ENCODE data around the gene CACNA1A. TPM values are rescaled to one million over a fixed set of nuclear protein-coding genes. Genes with fewer than 3 reads are reported as not detected.

Gene CACNA1A
- total and polyA plus RNA-seq, 2 of the 4 experiments (the other 2 are of a cell fraction), result 5.9 to 15.0 TPM

- no peak overlapping the region for H2BK15ac ChIP-seq (ENCODE audit: low read depth, low read length)
- no peak overlapping the region for H3K27ac ChIP-seq (ENCODE audit: insufficient read depth, low read length)
- H4K91ac ChIP-seq (ENCODE audit: insufficient read depth, low read depth, low read length), result no peak overlapping the region
- POLR2A ChIA-PET (ENCODE audit: unreplicated experiment), result no interaction called here
- H4K20me1 ChIP-seq (ENCODE audit: insufficient read depth, low read length), result no peaks in the 10 kb centered on the region
- no peak for DNase-seq
- no peak overlapping the region for H2BK120ac ChIP-seq (ENCODE audit: low read depth, low read length)
- no peak overlapping the region for H2AK5ac ChIP-seq (ENCODE audit: low read depth, low read length)
- BruUV-seq (replicated peaks), result no TSS peak
- no peaks in the 10 kb centered on the region for H3K4me1 ChIP-seq (ENCODE audit: control insufficient read depth, insufficient read depth, low read length)
- 93% methylated on average over 8 of the region's 19 CpGs; no CpG with 5 or more reads in 1 of the 2 experiments for WGBS, 2 experiments (ENCODE audit: extremely low coverage in 2 of 2, insufficient read length in 1 of 2)
- H3K79me1 ChIP-seq (ENCODE audit: low read depth in 1 of 2, low read length in 2 of 2), result no peaks in the 10 kb centered on the region; a peak in 1 of 4 replicates
- H3K9ac ChIP-seq (ENCODE audit: low read depth, low read length), result no peak overlapping the region
- H3K14ac ChIP-seq (replicated peaks; ENCODE audit: low read depth, low read length), result no peak overlapping the region
- no peak overlapping the region for H4K5ac ChIP-seq (ENCODE audit: low read depth, low read length)
- H4K8ac ChIP-seq (ENCODE audit: low read depth in 2 of 2, low read length in 2 of 2), result no peak overlapping the region
- no peak overlapping the region for H3K56ac ChIP-seq (ENCODE audit: extremely low read depth, insufficient read depth, low read length)
- H3K36me3 ChIP-seq (ENCODE audit: control insufficient read depth, insufficient read depth, low read length), result no peaks in the 10 kb centered on the region
- no peaks in the 10 kb centered on the region for H3K27me3 ChIP-seq (ENCODE audit: control insufficient read depth, insufficient read depth, low read length)
- TF ChIP-seq USF2 (IDR thresholded peaks at IDR 0.05; ENCODE audit: low read depth, low read length) (no peak), FOS (IDR thresholded peaks at IDR 0.05; ENCODE audit: low read depth, low read length) (no peak), RCOR1 (IDR thresholded peaks at IDR 0.05; ENCODE audit: insufficient replicate concordance, low read length) (no peak), MAZ (IDR thresholded peaks at IDR 0.05; ENCODE audit: borderline replicate concordance, low read depth, low read length) (no peak), ELK1 (IDR thresholded peaks at IDR 0.05; ENCODE audit: borderline replicate concordance, low read depth, low read length) (no peak), BHLHE40 (IDR thresholded peaks at IDR 0.05; ENCODE audit: low read depth, low read length) (no peak), MAFK (IDR thresholded peaks at IDR 0.05; ENCODE audit: low read depth, low read length) (no peak), CHD1 (IDR thresholded peaks at IDR 0.05; ENCODE audit: low read depth, low read length) (no peak), RFX5 (IDR thresholded peaks at IDR 0.05; ENCODE audit: low read depth, low read length) (no peak)
- H3K9me1 ChIP-seq (ENCODE audit: insufficient read depth, low read length), result no peaks in the 10 kb centered on the region
- no peak overlapping the region for H2BK20ac ChIP-seq (ENCODE audit: low read depth, low read length)
- no peak overlapping the region for H3K23ac ChIP-seq (ENCODE audit: low read depth, low read length)
- H3K4me2 ChIP-seq (ENCODE audit: low read depth, low read length), result no peak overlapping the region
- H2AK9ac ChIP-seq (replicated peaks; ENCODE audit: low read depth, low read length, poor library complexity), result no peak overlapping the region
- CTCF ChIA-PET, result interaction anchor here (0.7 kb wide), 1 partner anchor 11 kb away, joined by 5 read pairs; no protein-coding TSS in a partner anchor
- dilution Hi-C loops (cut with HindIII; ENCODE audit: low sequenced_read_pairs, unreplicated experiment), result no loop called here
- H2BK5ac ChIP-seq (ENCODE audit: low read depth, low read length, poor library complexity, severe bottlenecking), result no peak overlapping the region
- H3K4me3 ChIP-seq (ENCODE audit: insufficient read depth, low read depth, low read length), result no peak overlapping the region
- intact Hi-C loops (cut with micrococcal nuclease), result no loop called here
- H3K4ac ChIP-seq (ENCODE audit: low read depth, low read length), result no peak overlapping the region
- H3K18ac ChIP-seq (ENCODE audit: low read depth, low read length), result no peak overlapping the region
- in situ Hi-C loops (cut with MboI; ENCODE audit: low sequenced_read_pairs), result no loop called here
- H3K9me3 ChIP-seq (ENCODE audit: control insufficient read depth, insufficient read depth, low read length), result no peaks in the 10 kb centered on the region
- no peak overlapping the region for H2AFZ ChIP-seq (replicated peaks; ENCODE audit: low read length, poor library complexity)
- no peak for ATAC-seq (ENCODE audit: low read depth)
Measured at GRCh38 chr19:13190781-13191540, 315.3 kb downstream of the CACNA1A start.

Data from IMR-90 (cell line).